Mesenchymal stem cell (in vitro differentiated cells and primary cell): ENCODE measurements around the gene ERCC6L2.

Experiments
- DNase-seq: peaks from one replicate; pipeline ENCODE4 v3.0.0-alpha.2; 2013
- H2AFZ ChIP-seq: one replicate; pipeline ENCODE4 v1.6.1; 2013; ENCODE audit warnings: low read depth, mild to moderate bottlenecking, control low read depth, inconsistent platforms, low read length, moderate library complexity
- H2AK5ac ChIP-seq: 2 replicates; pipeline ENCODE4 v1.6.1; 2013; ENCODE audit warnings: low read length, moderate library complexity, mild to moderate bottlenecking, inconsistent platforms; ENCODE audit not compliant: severe bottlenecking
- H2BK120ac ChIP-seq: one replicate; pipeline ENCODE4 v1.6.1; 2013; ENCODE audit warnings: low read depth, mild to moderate bottlenecking, inconsistent platforms, low read length, moderate library complexity
- H2BK12ac ChIP-seq, 2 experiments: one replicate each; pipeline ENCODE4 v1.6.1; 2013; ENCODE audit warnings: inconsistent platforms in 2 of 2, low read length in 2 of 2, mild to moderate bottlenecking in 2 of 2, moderate library complexity in 2 of 2, control low read depth in 1 of 2
- H2BK15ac ChIP-seq: one replicate; pipeline ENCODE4 v1.6.1; 2013; ENCODE audit warnings: mild to moderate bottlenecking, low read depth, inconsistent platforms; ENCODE audit not compliant: poor library complexity, severe bottlenecking
- H2BK5ac ChIP-seq: 2 replicates; pipeline ENCODE4 v1.6.1; 2013; ENCODE audit warnings: low read depth, mild to moderate bottlenecking, low read length, control low read depth, inconsistent platforms; ENCODE audit not compliant: poor library complexity, severe bottlenecking
- H3K14ac ChIP-seq, 2 experiments: one replicate each; pipeline ENCODE4 v1.6.1; 2013; ENCODE audit warnings: inconsistent platforms in 2 of 2, low read length in 2 of 2, control low read depth in 1 of 2, mild to moderate bottlenecking in 1 of 2, moderate library complexity in 1 of 2
- H3K18ac ChIP-seq, 2 experiments: one replicate each; pipeline ENCODE4 v1.6.1; 2013; ENCODE audit warnings: inconsistent platforms in 2 of 2, low read length in 2 of 2, control low read depth in 1 of 2, low read depth in 1 of 2, mild to moderate bottlenecking in 1 of 2
- H3K23ac ChIP-seq, 2 experiments: one replicate each; pipeline ENCODE4 v1.6.1; 2013; ENCODE audit warnings: inconsistent platforms in 2 of 2, low read length in 2 of 2, mild to moderate bottlenecking in 2 of 2, moderate library complexity in 2 of 2, control low read depth in 1 of 2
- H3K27ac ChIP-seq: 2 replicates; pipeline ENCODE4 v1.5.1; 2013; ENCODE audit warnings: mild to moderate bottlenecking, moderate library complexity, low read length, control low read depth, inconsistent platforms; ENCODE audit not compliant: poor library complexity, severe bottlenecking
- H3K27me3 ChIP-seq, 2 experiments: 2 replicates each; pipeline versions ENCODE4 v1.6.1 to v1.7.0; 2013; ENCODE audit warnings: low read length in 2 of 2, mild to moderate bottlenecking in 2 of 2, moderate library complexity in 2 of 2, control low read depth in 1 of 2, inconsistent platforms in 1 of 2; ENCODE audit not compliant: control insufficient read depth in 1 of 2, insufficient read depth in 1 of 2
- H3K36me3 ChIP-seq, 2 experiments: 2 replicates each; pipeline versions ENCODE4 v1.6.1 to v1.7.0; 2013; ENCODE audit warnings: low read length in 2 of 2, control low read depth in 1 of 2, inconsistent platforms in 1 of 2, low read depth in 1 of 2, mild to moderate bottlenecking in 1 of 2; ENCODE audit not compliant: insufficient read depth in 2 of 2, control insufficient read depth in 1 of 2
- H3K4ac ChIP-seq, 2 experiments: one replicate each; pipeline ENCODE4 v1.6.1; 2013; ENCODE audit warnings: inconsistent platforms in 2 of 2, low read length in 2 of 2, mild to moderate bottlenecking in 2 of 2, moderate library complexity in 2 of 2, control low read depth in 1 of 2, low read depth in 1 of 2
- H3K4me1 ChIP-seq: 2 replicates; pipeline ENCODE4 v1.6.1; 2013; ENCODE audit warnings: low read depth, low read length, control low read depth; ENCODE audit not compliant: control insufficient read depth, insufficient read depth
- H3K4me2 ChIP-seq: 2 replicates; pipeline ENCODE4 v1.6.1; 2013; ENCODE audit warnings: low read length, mild to moderate bottlenecking, inconsistent platforms; ENCODE audit not compliant: poor library complexity, severe bottlenecking
- H3K4me3 ChIP-seq, 2 experiments: 2 replicates each; pipeline versions ENCODE4 v1.5.1 to v1.7.0; 2013; ENCODE audit warnings: low read length in 2 of 2, mild to moderate bottlenecking in 2 of 2, control low read depth in 1 of 2, low read depth in 1 of 2; ENCODE audit not compliant: insufficient read depth in 1 of 2
- H3K79me1 ChIP-seq: replicated peaks from 2 replicates; pipeline ENCODE4 v1.6.1; 2013; ENCODE audit warnings: mild to moderate bottlenecking, control low read depth, low read length, inconsistent platforms; ENCODE audit not compliant: poor library complexity, severe bottlenecking
- H3K9ac ChIP-seq: 2 replicates; pipeline ENCODE4 v1.7.0; 2013; ENCODE audit warnings: mild to moderate bottlenecking, low read length, moderate library complexity
- H3K9me3 ChIP-seq: 2 replicates; pipeline ENCODE4 v1.7.0; 2013; ENCODE audit warnings: mild to moderate bottlenecking, low read length; ENCODE audit not compliant: control insufficient read depth
- H4K8ac ChIP-seq: one replicate; pipeline ENCODE4 v1.6.1; 2013; ENCODE audit warnings: inconsistent platforms, mild to moderate bottlenecking, low read length, moderate library complexity
- H4K91ac ChIP-seq: one replicate; pipeline ENCODE4 v1.6.1; 2013; ENCODE audit warnings: mild to moderate bottlenecking, low read length, inconsistent platforms
- WGBS: methylation state at CpG from one replicate; pipeline ENCODE4 v1.1.7; 2013; ENCODE audit warnings: mixed read lengths; 5-methylcytosine and 5-hydroxymethylcytosine counted together

ERCC6L2 gene

GRCh38 chr9:95989297-95989696 is 113.8 kb downstream of the ERCC6L2 start:
- DNase-seq = no peak
- no peak overlapping the region for H4K91ac ChIP-seq
- no peak overlapping the region for H3K4me2 ChIP-seq
- H3K18ac ChIP-seq = no peak overlapping the region
- H2BK5ac ChIP-seq = no peak overlapping the region
- peaks cover 2% of the 10 kb centered on the region for H3K79me1 ChIP-seq
- no peaks in the 10 kb centered on the region for H3K4me1 ChIP-seq
- no peak overlapping the region for H2BK12ac ChIP-seq
- no peak overlapping the region for H3K23ac ChIP-seq
- no peak overlapping the region for H3K4ac ChIP-seq
- H3K4me3 ChIP-seq = no peak overlapping the region
- H2AFZ ChIP-seq = no peak overlapping the region
- no peak overlapping the region for H4K8ac ChIP-seq
- H3K27me3 ChIP-seq = no peaks in the 10 kb centered on the region
- H3K9me3 ChIP-seq = no peaks in the 10 kb centered on the region
- no CpG with 5 or more reads among the region's 1 CpG for WGBS
- H3K36me3 ChIP-seq = peaks cover 11 to 29% of the 10 kb centered on the region in 2 experiments
- H3K9ac ChIP-seq = no peak overlapping the region
- H2AK5ac ChIP-seq = no peak overlapping the region
- no peak overlapping the region for H3K27ac ChIP-seq
- no peak overlapping the region for H2BK15ac ChIP-seq
- no peak overlapping the region for H2BK120ac ChIP-seq
- H3K14ac ChIP-seq = no peak overlapping the region

DNA sequence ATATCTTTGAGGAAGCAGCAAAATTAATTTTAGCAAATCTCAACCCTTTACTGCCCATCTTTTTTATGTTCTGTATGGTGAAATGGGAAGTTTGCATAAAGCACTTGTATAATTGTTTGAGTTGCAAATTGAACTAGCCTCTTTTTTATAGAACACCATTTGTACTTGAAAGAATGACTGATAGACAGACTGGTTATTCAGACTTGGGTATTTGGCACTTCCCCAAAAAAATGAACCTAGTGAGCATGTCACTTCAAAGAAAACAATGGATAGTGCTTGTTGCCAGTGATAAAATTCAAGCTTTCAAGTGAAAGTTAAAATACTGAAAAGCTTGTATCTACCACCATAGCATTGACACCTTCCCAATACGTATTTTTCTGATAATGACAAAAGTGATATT is 115.8 kb downstream of the ERCC6L2 start:
- H3K23ac ChIP-seq = no peak overlapping the region

GRCh38 chr9:95992536-95992935 is 117.0 kb downstream of the ERCC6L2 start:
- no peak for DNase-seq
- Histone ChIP-seq H2BK120ac (no peak overlapping the region), H4K8ac (no peak overlapping the region), H3K4me3 (no peak overlapping the region), H2BK12ac (no peak overlapping the region), H3K79me1 (peaks cover 2% of the 10 kb centered on the region), H3K4me2 (no peak overlapping the region), H3K4me1 (no peaks in the 10 kb centered on the region), H3K9me3 (no peaks in the 10 kb centered on the region), H2BK5ac (no peak overlapping the region), H2BK15ac (no peak overlapping the region), H3K9ac (no peak overlapping the region), H3K27ac (no peak overlapping the region), H2AFZ (no peak overlapping the region), H4K91ac (no peak overlapping the region), H3K14ac (no peak overlapping the region), H3K4ac (no peak overlapping the region), H2AK5ac (no peak overlapping the region), H3K27me3 (no peaks in the 10 kb centered on the region), H3K18ac (no peak overlapping the region), H3K23ac (no peak overlapping the region), H3K36me3 (peaks cover 8 to 36% of the 10 kb centered on the region in 2 experiments)
- 87% methylated on average over 1 of the region's 2 CpGs for WGBS

More for the DNA sequence above, 115.8 kb downstream of the ERCC6L2 start:
- no CpG with 5 or more reads among the region's 1 CpG for WGBS
- DNase-seq = no peak
- Histone ChIP-seq H3K4me3 (no peak overlapping the region), H3K9ac (no peak overlapping the region), H3K4ac (no peak overlapping the region), H2BK12ac (no peak overlapping the region), H3K4me2 (no peak overlapping the region), H3K36me3 (peaks cover 11 to 28% of the 10 kb centered on the region in 2 experiments), H3K9me3 (no peaks in the 10 kb centered on the region), H2BK15ac (no peak overlapping the region), H3K27me3 (no peaks in the 10 kb centered on the region), H3K4me1 (no peaks in the 10 kb centered on the region), H4K8ac (no peak overlapping the region), H2BK5ac (no peak overlapping the region), H2AK5ac (no peak overlapping the region), H2AFZ (no peak overlapping the region), H3K27ac (no peak overlapping the region), H3K18ac (no peak overlapping the region), H3K14ac (no peak overlapping the region), H3K79me1 (peaks cover 2% of the 10 kb centered on the region), H4K91ac (no peak overlapping the region), H2BK120ac (no peak overlapping the region)

GRCh38 chr9:95993337-95993736 is 117.8 kb downstream of the ERCC6L2 start:
- DNase-seq = no peak
- Histone ChIP-seq H3K79me1 (peaks cover 2% of the 10 kb centered on the region), H3K4me3 (no peak overlapping the region), H3K14ac (no peak overlapping the region), H3K4me2 (no peak overlapping the region), H2BK120ac (no peak overlapping the region), H2BK5ac (no peak overlapping the region), H2BK12ac (no peak overlapping the region), H3K4me1 (no peaks in the 10 kb centered on the region), H2AK5ac (no peak overlapping the region), H3K18ac (no peak overlapping the region), H3K36me3 (peaks cover 5 to 43% of the 10 kb centered on the region in 2 experiments), H3K23ac (no peak overlapping the region), H3K9me3 (no peaks in the 10 kb centered on the region), H2AFZ (no peak overlapping the region), H3K4ac (no peak overlapping the region), H2BK15ac (no peak overlapping the region), H3K9ac (no peak overlapping the region), H3K27ac (no peak overlapping the region), H3K27me3 (no peaks in the 10 kb centered on the region), H4K91ac (no peak overlapping the region), H4K8ac (peak overlapping the region; percentile 7)
- WGBS = 93% methylated on average over 2 of the region's 3 CpGs
